CD14-positive monocyte (primary cell): ENCODE data around the gene SLC25A11. TPM values are rescaled to one million over a fixed set of nuclear protein-coding genes. Genes with fewer than 3 reads are reported as not detected.

Experiments
- DNase-seq, 3 donors: peaks; one replicate each; pipeline ENCODE4 v3.0.0-alpha.2; 2011 to 2022
- H2AFZ ChIP-seq: 2 replicates; pipeline ENCODE4 v1.6.0; 2012; ENCODE audit warnings: mild to moderate bottlenecking, low read depth, low read length, inconsistent platforms; ENCODE audit not compliant: insufficient read depth, poor library complexity, severe bottlenecking
- H3K27ac ChIP-seq, 2 donors: 1 replicate in 1 of 2; 2 replicates in 1 of 2; pipeline ENCODE4 v1.5.1; 2012 to 2013; ENCODE audit warnings: low read length in 2 of 2, control low read depth in 1 of 2, inconsistent platforms in 1 of 2, low read depth in 1 of 2, mild to moderate bottlenecking in 1 of 2
- H3K27me3 ChIP-seq, 2 donors: one replicate each; pipeline versions ENCODE4 v1.6.0 to v1.6.1; 2011 to 2013; ENCODE audit warnings: low read length in 2 of 2; ENCODE audit not compliant: control insufficient read depth in 2 of 2, insufficient read depth in 2 of 2
- H3K36me3 ChIP-seq, 2 donors: replicated peaks in 1 of 2; 1 replicate in 1 of 2; 2 replicates in 1 of 2; pipeline versions ENCODE4 v1.5.1 to v1.6.1; 2012 to 2013; ENCODE audit warnings: low read length in 2 of 2, control low read depth in 1 of 2, inconsistent platforms in 1 of 2, mild to moderate bottlenecking in 1 of 2; ENCODE audit not compliant: insufficient read depth in 2 of 2, control insufficient read depth in 1 of 2
- H3K4me1 ChIP-seq, 2 donors: 1 replicate in 1 of 2; 2 replicates in 1 of 2; pipeline versions ENCODE4 v1.5.1 to v1.6.1; 2012 to 2013; ENCODE audit warnings: low read length in 2 of 2, control low read depth in 1 of 2, inconsistent platforms in 1 of 2, mild to moderate bottlenecking in 1 of 2, moderate library complexity in 1 of 2; ENCODE audit not compliant: insufficient read depth in 2 of 2, control insufficient read depth in 1 of 2
- H3K4me2 ChIP-seq: replicated peaks from 2 replicates; pipeline ENCODE3; 2012; ENCODE audit warnings: low read length, moderate library complexity, mild to moderate bottlenecking; ENCODE audit not compliant: poor library complexity, severe bottlenecking; ENCODE audit errors: extremely low read depth
- H3K4me3 ChIP-seq, 3 experiments: fragments of 200-600 bp in 1 of 3; sonication (generic) in 1 of 3; replicated peaks in 1 of 3; 1 replicate in 2 of 3; 2 replicates in 1 of 3; pipeline ENCODE4 v1.5.1; 2011 to 2013; ENCODE audit warnings: low read length in 3 of 3, mild to moderate bottlenecking in 3 of 3, control low read depth in 2 of 3, low read depth in 2 of 3, inconsistent platforms in 1 of 3, moderate library complexity in 1 of 3
- H3K79me2 ChIP-seq: 2 replicates; pipeline ENCODE4 v1.6.0; 2012; ENCODE audit warnings: mild to moderate bottlenecking, control low read depth, inconsistent platforms, low read length, moderate library complexity; ENCODE audit not compliant: insufficient read depth
- H3K9ac ChIP-seq: 2 replicates; pipeline ENCODE4 v1.6.0; 2017; ENCODE audit warnings: low read length, mild to moderate bottlenecking; ENCODE audit not compliant: insufficient read depth, poor library complexity, severe bottlenecking
- H3K9me3 ChIP-seq, 2 donors: replicated peaks in 1 of 2; 1 replicate in 1 of 2; 2 replicates in 1 of 2; pipeline versions ENCODE4 v1.5.1 to v1.6.1; 2012 to 2013; ENCODE audit warnings: low read length in 2 of 2, control low read depth in 1 of 2; ENCODE audit not compliant: control insufficient read depth in 1 of 2, insufficient read depth in 1 of 2
- H4K20me1 ChIP-seq: 2 replicates; pipeline ENCODE4 v1.6.0; 2012; ENCODE audit warnings: mild to moderate bottlenecking, low read length, control low read depth, moderate library complexity; ENCODE audit not compliant: insufficient read depth
- H3K27ac Mint-ChIP-seq, 7 donors: one replicate each; pipeline ENCODE4 v1.8.0; 2020; ENCODE audit warnings: mild to moderate bottlenecking in 7 of 7, mixed read lengths in 7 of 7, moderate library complexity in 6 of 7, inconsistent platforms in 2 of 7
- H3K27me3 Mint-ChIP-seq, 3 donors: one replicate each; pipeline ENCODE4 v1.8.0; 2021 to 2022; ENCODE audit warnings: low read depth in 3 of 3, mild to moderate bottlenecking in 3 of 3, mixed read lengths in 3 of 3, moderate library complexity in 3 of 3, inconsistent platforms in 1 of 3
- H3K36me3 Mint-ChIP-seq, 2 donors: one replicate each; pipeline ENCODE4 v1.8.0; 2020; ENCODE audit warnings: mixed read lengths in 2 of 2, inconsistent platforms in 1 of 2, mild to moderate bottlenecking in 1 of 2
- H3K4me1 Mint-ChIP-seq: one replicate; pipeline ENCODE4 v1.8.0; 2020; ENCODE audit warnings: mild to moderate bottlenecking, mixed read lengths
- H3K4me3 Mint-ChIP-seq, 2 donors: one replicate each; pipeline ENCODE4 v1.8.0; 2020; ENCODE audit warnings: mild to moderate bottlenecking in 2 of 2, mixed read lengths in 2 of 2, moderate library complexity in 1 of 2
- H3K9me3 Mint-ChIP-seq, 7 donors: one replicate each; pipeline ENCODE4 v1.8.0; 2020 to 2022; ENCODE audit warnings: mixed read lengths in 7 of 7, mild to moderate bottlenecking in 6 of 7, moderate library complexity in 6 of 7, inconsistent platforms in 2 of 7
- WGBS: methylation state at CpG from one replicate; pipeline ENCODE4 v1.1.5; 2013; ENCODE audit warnings: missing lambda C conversion rate; ENCODE audit not compliant: insufficient coverage; 5-methylcytosine and 5-hydroxymethylcytosine counted together
- intact Hi-C, 2 donors: fragments of 100-400 bp; cut with micrococcal nuclease; formaldehyde crosslinking; loops; one replicate each; pipeline versions ENCODE4 v1.15.0 to v1.15.1; 2023
- polyA plus RNA-seq, 3 donors: library from polyadenylated mRNA; depleted of rRNA in 1 of 3; unstranded in 2 of 3; stranded (reverse) in 1 of 3; fragments of 300-500 nt in 2 of 3; fragments of >200 nt in 1 of 3; fragmentation: Illumina TruSeq in 2 of 3; gene quantifications; 1 replicate in 2 of 3; 2 replicates in 1 of 3; pipeline ENCODE4 v1.2.3, GENCODE V29; 2012 to 2021
- TF ChIP-seq, protein P1 (sequence below): fragments of 200-600 bp; IDR thresholded peaks from one replicate; pipeline ENCODE4 v1.8.0; 2022; ENCODE audit warnings: antibody characterized with exemption, mild to moderate bottlenecking

Gene SLC25A11
- polyA plus RNA-seq, 3 donors: 65.2 to 138 (median 111) TPM

DNA sequence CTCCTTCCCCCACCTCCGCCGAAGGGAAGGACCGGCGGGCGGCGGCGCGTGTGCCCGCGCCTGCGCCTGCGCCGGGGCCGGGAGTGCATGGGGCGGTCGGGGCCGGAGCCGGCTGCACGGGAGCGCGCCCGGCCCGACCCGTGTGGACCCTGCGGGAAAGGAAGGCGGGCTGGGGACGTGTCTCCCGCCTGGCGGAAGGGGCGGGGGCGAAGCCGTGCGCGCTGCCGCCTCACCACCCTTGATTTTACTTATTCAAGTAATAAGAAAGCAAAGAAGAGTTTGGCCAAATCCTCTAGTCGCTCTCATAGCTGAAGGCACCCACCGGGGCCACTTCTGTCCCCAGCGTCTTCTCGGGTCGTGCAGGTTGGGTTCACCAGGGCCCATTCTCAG, 9.1 kb upstream of the SLC25A11 start:
- H3K4me1 ChIP-seq: peaks cover 44 to 61% of the 10 kb centered on the region in 2 donors
- H3K9me3 Mint-ChIP-seq: no peaks in the 10 kb centered on the region
- no peaks in the 10 kb centered on the region for H3K27me3 ChIP-seq
- H3K27me3 Mint-ChIP-seq: peaks cover 2 to 8% (median 3%) of the 10 kb centered on the region in 3 donors
- peaks cover 53% of the 10 kb centered on the region for H3K79me2 ChIP-seq
- TF ChIP-seq, protein P1, sequence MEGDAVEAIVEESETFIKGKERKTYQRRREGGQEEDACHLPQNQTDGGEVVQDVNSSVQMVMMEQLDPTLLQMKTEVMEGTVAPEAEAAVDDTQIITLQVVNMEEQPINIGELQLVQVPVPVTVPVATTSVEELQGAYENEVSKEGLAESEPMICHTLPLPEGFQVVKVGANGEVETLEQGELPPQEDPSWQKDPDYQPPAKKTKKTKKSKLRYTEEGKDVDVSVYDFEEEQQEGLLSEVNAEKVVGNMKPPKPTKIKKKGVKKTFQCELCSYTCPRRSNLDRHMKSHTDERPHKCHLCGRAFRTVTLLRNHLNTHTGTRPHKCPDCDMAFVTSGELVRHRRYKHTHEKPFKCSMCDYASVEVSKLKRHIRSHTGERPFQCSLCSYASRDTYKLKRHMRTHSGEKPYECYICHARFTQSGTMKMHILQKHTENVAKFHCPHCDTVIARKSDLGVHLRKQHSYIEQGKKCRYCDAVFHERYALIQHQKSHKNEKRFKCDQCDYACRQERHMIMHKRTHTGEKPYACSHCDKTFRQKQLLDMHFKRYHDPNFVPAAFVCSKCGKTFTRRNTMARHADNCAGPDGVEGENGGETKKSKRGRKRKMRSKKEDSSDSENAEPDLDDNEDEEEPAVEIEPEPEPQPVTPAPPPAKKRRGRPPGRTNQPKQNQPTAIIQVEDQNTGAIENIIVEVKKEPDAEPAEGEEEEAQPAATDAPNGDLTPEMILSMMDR: no peak
- peak overlapping the region; percentile 94 for H3K27ac ChIP-seq
- H3K4me3 ChIP-seq: peak overlapping the region; percentile 92 to 95 (median 94)
- H3K36me3 ChIP-seq: peaks cover 19 to 23% of the 10 kb centered on the region in 2 donors
- peaks cover 45% of the 10 kb centered on the region for H4K20me1 ChIP-seq
- peaks cover 25 to 30% of the 10 kb centered on the region in 2 donors for H3K36me3 Mint-ChIP-seq
- peak; percentile 77 to 82 (median 80) for DNase-seq
- peak overlapping the region; percentile 98 for H3K4me2 ChIP-seq
- peak overlapping the region; percentile 96 to 99 (median 98) for H3K27ac Mint-ChIP-seq
- H2AFZ ChIP-seq: peak overlapping the region; percentile 58
- no peaks in the 10 kb centered on the region for H3K9me3 ChIP-seq
- H3K9ac ChIP-seq: peak overlapping the region; percentile 80
- H3K4me3 Mint-ChIP-seq: peak overlapping the region; percentile 97 to 99
- intact Hi-C loops: loop anchor here (1.0 to 5.0 kb wide), 4 partner anchors 18 to 182 kb away; partner anchors contain the start of genes SPAG7 (in 2 of the 2) and CHRNE (in 1 of the 2)
- WGBS: 0% methylated on average over 28 of the region's 40 CpGs
- peaks cover 45% of the 10 kb centered on the region for H3K4me1 Mint-ChIP-seq

- H3K27me3 Mint-ChIP-seq: peaks cover 2 to 8% (median 3%) of the 10 kb centered on the region in 3 donors
- peak within 1 kb of the TSS; percentile 96 to 99 (median 98) for H3K27ac Mint-ChIP-seq
- H3K36me3 ChIP-seq: peaks cover 21 to 27% of the 10 kb centered on the region in 2 donors
- H3K27ac ChIP-seq: peak within 1 kb of the TSS; percentile 94
- peak within 1 kb of the TSS; percentile 97 to 99 for H3K4me3 Mint-ChIP-seq
- peaks cover 59% of the 10 kb centered on the region for H3K79me2 ChIP-seq
- H3K4me1 Mint-ChIP-seq: peaks cover 51% of the 10 kb centered on the region
- H3K36me3 Mint-ChIP-seq: peaks cover 27 to 34% of the 10 kb centered on the region in 2 donors
- H2AFZ ChIP-seq: peak within 1 kb of the TSS; percentile 58
- H4K20me1 ChIP-seq: peaks cover 51% of the 10 kb centered on the region
- H3K9ac ChIP-seq: peak within 1 kb of the TSS; percentile 80
- H3K4me3 ChIP-seq: peak within 1 kb of the TSS; percentile 92 to 95 (median 94)
- H3K4me2 ChIP-seq: peak within 1 kb of the TSS; percentile 98
- DNase-seq: peak; percentile 89 to 95 (median 93)
- H3K9me3 Mint-ChIP-seq: no peaks in the 10 kb centered on the region
- peaks cover 50 to 67% of the 10 kb centered on the region in 2 donors for H3K4me1 ChIP-seq
- H3K9me3 ChIP-seq: no peaks in the 10 kb centered on the region
- WGBS: under 1% methylated on average over 38 of the region's 59 CpGs
- intact Hi-C loops: loop anchor here (2.0 to 5.0 kb wide), 3 partner anchors 18 to 181 kb away; partner anchors contain the start of genes CHRNE (in 1 of the 2) and SPAG7 (in 1 of the 2)
- H3K27me3 ChIP-seq: no peaks in the 10 kb centered on the region
- TF ChIP-seq, protein P1: no peak
Measured at GRCh38 chr17:4948166-4948930, 8.5 kb upstream of the SLC25A11 start, which contains the start of gene PFN1. PFN1 (minus strand) TSS chr17:4948530; CDS start chr17:4948394, 136 bp downstream.
